ENCODE measurements around the gene HSPG2.

HSPG2 gene

GRCh38 chr1:21888500-21888899 is 48.6 kb downstream of the HSPG2 start:
- Histone ChIP-seq H4K20me1 (ENCODE audit: insufficient read depth, low read length) (no peaks in the 10 kb centered on the region), H3K9ac (ENCODE audit: low read length) (no peak overlapping the region), H3F3A (ENCODE audit: insufficient read depth, low read length) (no peaks in the 10 kb centered on the region), H3K27ac (ENCODE audit: low read depth, low read length, poor library complexity, severe bottlenecking) (no peak overlapping the region), H3K9me3 (ENCODE audit: low read length) (no peaks in the 10 kb centered on the region), H3K27me3 (ENCODE audit: insufficient read depth, low read length) (no peaks in the 10 kb centered on the region; the same call in 1 of the 2 replicates), H3K4me3 (ENCODE audit: low read depth, low read length, poor library complexity, severe bottlenecking) (no peak overlapping the region), H2AFZ (ENCODE audit: low read length) (no peak overlapping the region), H3K4me2 (ENCODE audit: low read length) (no peak overlapping the region), H3K36me3 (ENCODE audit: insufficient read depth, low read length) (no peaks in the 10 kb centered on the region), H3K9me2 (ENCODE audit: low read depth, low read length) (no peaks in the 10 kb centered on the region), H3K4me1 (ENCODE audit: insufficient read depth, low read length, severe bottlenecking) (no peaks in the 10 kb centered on the region), H3K79me2 (ENCODE audit: insufficient read depth, low read length) (no peaks in the 10 kb centered on the region)
- TF ChIP-seq EZH2 (IDR thresholded peaks at IDR 0.05; ENCODE audit: borderline replicate concordance, low read length) (no peak), CTCF (IDR thresholded peaks at IDR 0.05; ENCODE audit: low read length) (no peak)

- H3K9ac ChIP-seq (ENCODE audit: low read length): no peak overlapping the region
- TF ChIP-seq EZH2 (IDR thresholded peaks at IDR 0.05; ENCODE audit: borderline replicate concordance, low read length) (no peak), CTCF (IDR thresholded peaks at IDR 0.05; ENCODE audit: low read length) (no peak)
- no peaks in the 10 kb centered on the region for H3K36me3 ChIP-seq (ENCODE audit: insufficient read depth, low read length)
Measured at GRCh38 chr1:21887796-21888195, 49.3 kb downstream of the HSPG2 start.

GRCh38 chr1:21887216-21887736 is 49.8 kb downstream of the HSPG2 start:
- Histone ChIP-seq H3K4me3 (ENCODE audit: low read depth, low read length, poor library complexity, severe bottlenecking) (no peak overlapping the region), H3K79me2 (ENCODE audit: insufficient read depth, low read length) (no peaks in the 10 kb centered on the region), H3K27ac (ENCODE audit: low read depth, low read length, poor library complexity, severe bottlenecking) (no peak overlapping the region), H3K27me3 (ENCODE audit: insufficient read depth, low read length) (no peaks in the 10 kb centered on the region; the same call in 1 of the 2 replicates), H3K9me3 (ENCODE audit: low read length) (no peaks in the 10 kb centered on the region), H2AFZ (ENCODE audit: low read length) (no peak overlapping the region), H3K4me2 (ENCODE audit: low read length) (no peak overlapping the region), H3K9me2 (ENCODE audit: low read depth, low read length) (no peaks in the 10 kb centered on the region), H4K20me1 (ENCODE audit: insufficient read depth, low read length) (no peaks in the 10 kb centered on the region), H3K36me3 (ENCODE audit: insufficient read depth, low read length) (no peaks in the 10 kb centered on the region), H3K9ac (ENCODE audit: low read length) (no peak overlapping the region), H3F3A (ENCODE audit: insufficient read depth, low read length) (no peaks in the 10 kb centered on the region), H3K4me1 (ENCODE audit: insufficient read depth, low read length, severe bottlenecking) (no peaks in the 10 kb centered on the region)
- no peak for TF ChIP-seq EZH2 (IDR thresholded peaks at IDR 0.05; ENCODE audit: borderline replicate concordance, low read length)
- no peak for TF ChIP-seq CTCF (IDR thresholded peaks at IDR 0.05; ENCODE audit: low read length)

More at GRCh38 chr1:21887796-21888195, 49.3 kb downstream of the HSPG2 start:
- H4K20me1 ChIP-seq (ENCODE audit: insufficient read depth, low read length): no peaks in the 10 kb centered on the region
- H3K9me3 ChIP-seq (ENCODE audit: low read length): no peaks in the 10 kb centered on the region
- no peaks in the 10 kb centered on the region for H3K9me2 ChIP-seq (ENCODE audit: low read depth, low read length)
- no peaks in the 10 kb centered on the region for H3K79me2 ChIP-seq (ENCODE audit: insufficient read depth, low read length)
- no peak overlapping the region for H3K4me2 ChIP-seq (ENCODE audit: low read length)
- no peaks in the 10 kb centered on the region; the same call in 1 of the 2 replicates for H3K27me3 ChIP-seq (ENCODE audit: insufficient read depth, low read length)
- no peak overlapping the region for H3K4me3 ChIP-seq (ENCODE audit: low read depth, low read length, poor library complexity, severe bottlenecking)
- H3K27ac ChIP-seq (ENCODE audit: low read depth, low read length, poor library complexity, severe bottlenecking): no peak overlapping the region
- H3K4me1 ChIP-seq (ENCODE audit: insufficient read depth, low read length, severe bottlenecking): no peaks in the 10 kb centered on the region
- no peaks in the 10 kb centered on the region for H3F3A ChIP-seq (ENCODE audit: insufficient read depth, low read length)
- H2AFZ ChIP-seq (ENCODE audit: low read length): no peak overlapping the region

Measured in OCI-LY1 (cell line).